CD8-positive, alpha-beta memory T cell (primary cell): ENCODE results near the gene CFAP100. TPM values are rescaled to one million over a fixed set of nuclear protein-coding genes. Genes with fewer than 3 reads are reported as not detected.

Source experiments
- CTCF ChIA-PET: fragments of 350-600 bp; sonication (Branson Sonifier 250); formaldehyde crosslinking; loops from one replicate; lab custom pipeline; 2021; ENCODE audit warnings: antibody characterized with exemption; lab: Charles Lee
- POLR2A ChIA-PET: fragments of 350-600 bp; sonication (Branson Sonifier 250); formaldehyde crosslinking; loops from one replicate; lab custom pipeline; 2021; ENCODE audit warnings: antibody characterized with exemption; lab: Charles Lee
- DNase-seq, 5 donors: peaks; one replicate each; pipeline versions ENCODE4 v3.0.0 to v3.0.0-alpha.2; 2020 to 2022; ENCODE audit warnings: mixed read lengths in 1 of 5
- H3K27ac ChIP-seq: one replicate; pipeline ENCODE4 v1.7.0; 2013; ENCODE audit warnings: low read depth, mild to moderate bottlenecking, low read length, moderate library complexity
- H3K27me3 ChIP-seq: 2 replicates; pipeline ENCODE4 v1.7.0; 2013; ENCODE audit warnings: low read length, mild to moderate bottlenecking; ENCODE audit not compliant: insufficient read depth, poor library complexity, severe bottlenecking
- H3K36me3 ChIP-seq: 2 replicates; pipeline ENCODE4 v1.7.0; 2013; ENCODE audit warnings: mild to moderate bottlenecking, low read length, moderate library complexity; ENCODE audit not compliant: insufficient read depth
- H3K4me1 ChIP-seq: 2 replicates; pipeline ENCODE4 v1.7.0; 2013; ENCODE audit warnings: mild to moderate bottlenecking, low read length, moderate library complexity; ENCODE audit not compliant: insufficient read depth
- H3K4me3 ChIP-seq: 2 replicates; pipeline ENCODE4 v1.7.0; 2013; ENCODE audit warnings: mild to moderate bottlenecking, low read length
- H3K9me3 ChIP-seq: 2 replicates; pipeline ENCODE4 v1.7.0; 2013; ENCODE audit warnings: mild to moderate bottlenecking, low read length
- H3K27ac Mint-ChIP-seq, 8 donors: one replicate each; pipeline ENCODE4 v1.8.0; 2020 to 2021; ENCODE audit warnings: mixed read lengths in 8 of 8, mild to moderate bottlenecking in 6 of 8, inconsistent platforms in 3 of 8, moderate library complexity in 3 of 8
- H3K27me3 Mint-ChIP-seq, 2 donors: one replicate each; pipeline ENCODE4 v1.8.0; 2020 to 2021; ENCODE audit warnings: mixed read lengths in 2 of 2, mild to moderate bottlenecking in 1 of 2, moderate library complexity in 1 of 2
- H3K36me3 Mint-ChIP-seq, 3 donors: one replicate each; pipeline ENCODE4 v1.8.0; 2020 to 2021; ENCODE audit warnings: mixed read lengths in 3 of 3, inconsistent platforms in 1 of 3, mild to moderate bottlenecking in 1 of 3
- H3K4me1 Mint-ChIP-seq, 3 donors: one replicate each; pipeline ENCODE4 v1.8.0; 2020 to 2021; ENCODE audit warnings: mixed read lengths in 3 of 3, inconsistent platforms in 1 of 3, mild to moderate bottlenecking in 1 of 3
- H3K4me3 Mint-ChIP-seq, 7 donors: one replicate each; pipeline ENCODE4 v1.8.0; 2020 to 2021; ENCODE audit warnings: mixed read lengths in 7 of 7, mild to moderate bottlenecking in 6 of 7, moderate library complexity in 4 of 7, inconsistent platforms in 2 of 7
- H3K9me3 Mint-ChIP-seq, 5 donors: one replicate each; pipeline ENCODE4 v1.8.0; 2020 to 2022; ENCODE audit warnings: mixed read lengths in 5 of 5, mild to moderate bottlenecking in 3 of 5, moderate library complexity in 2 of 5, inconsistent platforms in 1 of 5
- polyA plus RNA-seq: library from polyadenylated mRNA; unstranded; fragments of 300-500 nt; fragmentation: Illumina TruSeq; gene quantifications from one replicate; pipeline ENCODE4 v1.2.3, GENCODE V29; 2021
- total RNA-seq, 2 experiments: library from RNA; stranded (reverse); gene quantifications; one replicate each; pipeline ENCODE4 v1.2.3, GENCODE V29; 2021

CFAP100 gene
- total and polyA plus RNA-seq, 3 experiments from 2014 or later = not detected

DNA sequence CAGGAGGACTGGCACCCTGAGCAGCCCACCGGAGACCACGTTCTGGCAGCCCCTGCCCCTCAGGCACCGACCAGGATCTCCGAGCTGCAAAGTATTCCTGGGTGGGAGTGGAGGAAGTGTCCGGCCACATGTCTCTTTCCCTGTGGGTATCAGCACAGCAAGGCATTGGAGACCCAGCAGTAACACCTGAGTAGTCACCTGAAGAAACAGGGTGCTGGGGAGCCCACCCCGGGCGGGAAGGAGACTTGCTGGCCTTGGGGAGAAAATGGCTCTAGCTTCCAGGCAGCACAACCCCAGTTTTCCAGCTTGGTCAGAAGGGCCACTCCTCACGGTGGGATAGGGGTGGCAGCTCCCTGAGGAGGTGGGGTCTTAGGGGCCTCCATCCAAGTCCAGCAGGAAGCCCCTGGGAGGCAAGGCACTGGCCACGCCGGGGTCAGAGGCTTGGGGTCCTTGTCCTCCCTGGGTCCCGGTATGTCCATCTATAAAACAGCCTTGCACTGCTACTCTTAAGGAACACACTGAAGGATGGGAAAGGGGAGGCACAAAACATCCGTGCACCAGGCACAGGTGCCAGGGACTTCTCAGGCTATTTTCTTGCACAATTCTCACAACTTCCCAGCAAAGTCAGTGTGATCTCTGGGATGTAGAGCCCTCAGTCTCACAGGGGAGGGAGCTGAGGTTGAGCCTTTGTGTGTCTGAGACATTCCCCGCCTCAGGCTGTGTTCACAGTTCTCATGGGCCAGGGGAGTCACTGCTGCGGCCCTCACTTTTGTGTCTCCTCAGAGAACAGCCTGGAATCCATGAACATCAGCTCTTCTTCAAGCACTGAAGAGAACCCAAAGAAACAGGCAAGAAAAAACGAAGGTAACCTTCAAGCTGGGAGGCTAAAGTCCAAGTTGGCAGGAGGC lies 11.9 kb downstream of the CFAP100 start:
- Histone ChIP-seq H3K4me3 (no peak overlapping the region), H3K9me3 (no peaks in the 10 kb centered on the region), H3K4me1 (no peaks in the 10 kb centered on the region), H3K36me3 (no peaks in the 10 kb centered on the region), H3K27me3 (no peaks in the 10 kb centered on the region), H3K27ac (no peak overlapping the region)
- H3K4me1 Mint-ChIP-seq = no peaks in the 10 kb centered on the region
- no peak for DNase-seq
- no peaks in the 10 kb centered on the region for H3K9me3 Mint-ChIP-seq
- peaks cover 14 to 60% of the 10 kb centered on the region in 2 donors for H3K27me3 Mint-ChIP-seq
- H3K27ac Mint-ChIP-seq = no peak overlapping the region
- H3K4me3 Mint-ChIP-seq = no peak overlapping the region
- no peaks in the 10 kb centered on the region for H3K36me3 Mint-ChIP-seq
- ChIA-PET CTCF (no interaction called here), POLR2A (no interaction called here)

DNA sequence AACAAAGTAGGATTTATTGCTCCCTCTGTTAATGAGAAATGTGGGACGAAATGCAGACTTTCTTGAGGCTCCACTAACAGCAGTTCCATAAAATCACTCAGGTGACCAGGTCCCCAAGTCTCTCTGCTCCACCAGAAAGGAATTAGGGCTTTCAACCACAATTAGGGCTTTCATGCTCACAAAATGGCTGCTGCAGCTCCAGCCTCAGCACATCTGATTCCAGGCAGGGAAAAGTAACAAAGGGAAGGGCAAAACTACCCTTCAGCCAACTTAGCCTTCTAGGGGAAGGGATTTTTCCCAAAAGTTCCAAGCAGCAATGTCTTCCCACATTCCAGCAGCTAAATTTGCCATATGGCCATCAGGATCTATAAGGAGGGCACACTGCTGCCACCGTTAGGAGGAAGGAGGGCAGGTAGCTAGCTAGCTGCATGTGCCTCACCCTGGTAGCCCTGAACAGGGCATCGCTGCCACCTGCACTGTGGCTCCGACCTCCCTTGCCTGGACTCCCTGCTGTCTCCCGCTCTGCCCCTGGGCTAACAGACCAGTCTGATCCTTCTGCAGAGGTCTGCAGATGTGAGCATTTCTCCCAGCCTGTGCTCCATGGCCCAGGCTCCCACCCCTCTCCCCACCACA lies 12.8 kb downstream of the CFAP100 start:
- Mint-ChIP-seq H3K4me1 (no peaks in the 10 kb centered on the region), H3K27ac (no peak overlapping the region), H3K36me3 (no peaks in the 10 kb centered on the region), H3K27me3 (peaks cover 17 to 59% of the 10 kb centered on the region in 2 donors), H3K9me3 (no peaks in the 10 kb centered on the region), H3K4me3 (no peak overlapping the region)
- DNase-seq = no peak
- POLR2A ChIA-PET = no interaction called here
- Histone ChIP-seq H3K36me3 (no peaks in the 10 kb centered on the region), H3K4me3 (no peak overlapping the region), H3K27me3 (no peaks in the 10 kb centered on the region), H3K27ac (no peak overlapping the region), H3K4me1 (no peaks in the 10 kb centered on the region), H3K9me3 (no peaks in the 10 kb centered on the region)
- CTCF ChIA-PET = no interaction called here

DNA sequence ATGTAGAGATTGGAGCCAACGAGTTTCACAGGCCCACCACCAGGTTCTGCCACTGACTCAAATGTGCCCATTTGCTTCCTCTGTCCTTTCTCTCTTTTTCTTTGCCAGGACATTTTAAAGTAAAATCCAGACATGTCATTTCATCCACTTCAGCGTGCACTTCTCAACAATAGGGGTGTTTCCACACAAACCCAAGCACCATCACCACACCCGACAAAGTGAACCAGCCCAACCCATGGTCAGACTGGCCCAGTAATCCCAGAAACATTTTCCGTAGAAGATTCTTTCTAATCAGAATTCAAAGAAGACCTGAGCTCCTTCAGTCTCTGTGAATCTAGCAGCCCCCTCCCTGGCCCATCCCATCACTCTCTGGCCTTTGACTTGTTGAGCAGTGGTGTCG lies 13.4 kb downstream of the CFAP100 start:
- Histone ChIP-seq H3K27ac (no peak overlapping the region), H3K36me3 (no peaks in the 10 kb centered on the region), H3K4me3 (no peak overlapping the region), H3K27me3 (no peaks in the 10 kb centered on the region), H3K4me1 (no peaks in the 10 kb centered on the region), H3K9me3 (no peaks in the 10 kb centered on the region)
- Mint-ChIP-seq H3K36me3 (no peaks in the 10 kb centered on the region), H3K4me3 (no peak overlapping the region), H3K27ac (no peak overlapping the region), H3K27me3 (peaks cover 15 to 59% of the 10 kb centered on the region in 2 donors), H3K4me1 (no peaks in the 10 kb centered on the region), H3K9me3 (no peaks in the 10 kb centered on the region)
- ChIA-PET POLR2A (no interaction called here), CTCF (no interaction called here)
- DNase-seq = no peak

DNA sequence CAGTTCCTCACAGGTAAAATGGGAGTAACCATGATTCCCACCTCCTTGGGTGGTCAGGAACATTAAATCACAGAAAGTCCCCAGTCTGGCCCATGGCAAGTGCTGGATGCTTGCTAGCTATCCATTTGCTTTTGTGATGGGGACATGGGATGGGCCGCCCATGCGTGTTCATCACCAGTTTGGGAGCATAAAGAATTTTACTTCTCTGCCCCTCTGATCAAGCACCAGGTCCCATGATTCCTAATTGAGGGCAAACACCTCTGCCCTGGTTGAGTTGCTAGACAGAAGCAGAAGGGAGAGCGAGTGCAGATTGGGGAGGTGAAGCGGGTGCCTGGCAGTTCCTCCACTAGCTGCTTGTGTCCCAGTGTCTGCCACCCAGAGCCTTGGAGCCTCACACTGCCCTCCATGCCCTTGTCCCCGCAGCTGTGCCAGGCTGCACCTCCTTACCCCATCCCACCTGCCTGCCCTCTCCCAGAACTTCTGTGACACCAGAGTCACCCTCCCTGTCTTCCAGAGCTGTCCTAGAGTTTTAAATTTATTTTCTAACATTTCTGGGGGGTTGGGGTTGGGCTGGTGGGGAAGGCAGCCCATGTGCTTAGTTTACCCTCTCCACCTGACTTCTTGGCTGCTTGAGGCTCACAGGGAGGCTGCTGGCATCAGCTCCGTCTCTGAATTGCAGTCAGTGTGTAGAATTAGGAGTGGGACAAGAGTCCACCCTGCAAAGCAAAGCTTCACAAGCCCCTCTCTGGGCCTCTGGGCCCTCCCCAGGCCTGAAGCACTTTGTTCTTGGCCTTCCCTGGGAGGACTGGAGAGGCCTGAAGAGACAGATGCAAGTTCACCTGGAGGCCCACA lies 18.4 kb downstream of the CFAP100 start:
- no peak for DNase-seq
- ChIA-PET POLR2A (no interaction called here), CTCF (no interaction called here)
- Histone ChIP-seq H3K9me3 (no peaks in the 10 kb centered on the region), H3K4me1 (no peaks in the 10 kb centered on the region), H3K27me3 (peaks cover 3% of the 10 kb centered on the region), H3K27ac (no peak overlapping the region), H3K36me3 (no peaks in the 10 kb centered on the region), H3K4me3 (no peak overlapping the region)
- peaks cover 27 to 69% of the 10 kb centered on the region in 2 donors for H3K27me3 Mint-ChIP-seq
- H3K27ac Mint-ChIP-seq = no peak overlapping the region
- H3K36me3 Mint-ChIP-seq = no peaks in the 10 kb centered on the region
- H3K4me3 Mint-ChIP-seq = no peak overlapping the region
- no peaks in the 10 kb centered on the region for H3K4me1 Mint-ChIP-seq
- H3K9me3 Mint-ChIP-seq = no peaks in the 10 kb centered on the region

DNA sequence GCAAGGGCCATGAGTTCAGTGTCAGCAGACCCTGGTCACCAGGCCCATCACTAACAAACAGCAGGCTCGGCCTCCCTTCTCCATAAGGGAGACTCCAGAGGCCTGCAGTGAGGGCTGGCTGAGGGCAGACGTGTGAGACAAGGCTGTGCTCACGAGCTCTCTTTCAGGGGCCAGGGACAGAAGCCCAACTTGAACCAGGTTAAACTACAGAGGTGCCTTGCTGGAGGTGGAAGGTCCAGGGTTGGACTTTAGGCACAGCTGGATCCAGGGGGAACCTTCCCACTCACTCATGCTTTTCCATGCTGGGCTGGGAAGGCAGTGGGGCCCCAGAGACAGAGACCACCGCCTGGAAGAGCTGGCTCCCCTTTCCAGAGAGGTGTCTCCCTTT lies 19.0 kb downstream of the CFAP100 start:
- Histone ChIP-seq H3K27me3 (peaks cover 3% of the 10 kb centered on the region), H3K9me3 (no peaks in the 10 kb centered on the region), H3K4me3 (no peak overlapping the region), H3K36me3 (no peaks in the 10 kb centered on the region), H3K4me1 (no peaks in the 10 kb centered on the region), H3K27ac (no peak overlapping the region)
- DNase-seq = no peak
- no peaks in the 10 kb centered on the region for H3K9me3 Mint-ChIP-seq
- ChIA-PET POLR2A (no interaction called here), CTCF (no interaction called here)
- H3K36me3 Mint-ChIP-seq = no peaks in the 10 kb centered on the region
- H3K27me3 Mint-ChIP-seq = peaks cover 25 to 63% of the 10 kb centered on the region in 2 donors
- H3K4me3 Mint-ChIP-seq = no peak overlapping the region
- no peaks in the 10 kb centered on the region for H3K4me1 Mint-ChIP-seq
- H3K27ac Mint-ChIP-seq = no peak overlapping the region

DNA sequence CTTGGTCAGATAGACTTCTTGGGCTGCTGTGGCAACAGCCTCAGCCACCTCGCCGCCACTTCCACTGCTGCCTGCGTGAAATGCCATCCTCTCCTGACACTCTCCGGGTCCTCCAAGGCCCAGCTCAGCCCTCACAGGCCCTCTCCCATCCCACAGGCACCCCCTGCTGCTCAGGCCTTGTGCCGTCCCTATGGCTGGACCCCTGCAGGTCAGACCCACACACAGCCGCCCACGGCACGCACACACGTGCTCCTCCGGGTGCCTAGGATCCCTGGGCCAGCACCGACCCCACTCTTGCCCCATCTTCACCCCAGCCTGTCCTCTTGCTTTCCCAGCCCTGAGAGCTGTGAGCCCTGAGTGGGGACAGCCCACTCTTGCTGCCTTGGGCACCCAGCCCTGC lies 19.7 kb downstream of the CFAP100 start:
- ChIA-PET POLR2A (no interaction called here), CTCF (no interaction called here)

DNA sequence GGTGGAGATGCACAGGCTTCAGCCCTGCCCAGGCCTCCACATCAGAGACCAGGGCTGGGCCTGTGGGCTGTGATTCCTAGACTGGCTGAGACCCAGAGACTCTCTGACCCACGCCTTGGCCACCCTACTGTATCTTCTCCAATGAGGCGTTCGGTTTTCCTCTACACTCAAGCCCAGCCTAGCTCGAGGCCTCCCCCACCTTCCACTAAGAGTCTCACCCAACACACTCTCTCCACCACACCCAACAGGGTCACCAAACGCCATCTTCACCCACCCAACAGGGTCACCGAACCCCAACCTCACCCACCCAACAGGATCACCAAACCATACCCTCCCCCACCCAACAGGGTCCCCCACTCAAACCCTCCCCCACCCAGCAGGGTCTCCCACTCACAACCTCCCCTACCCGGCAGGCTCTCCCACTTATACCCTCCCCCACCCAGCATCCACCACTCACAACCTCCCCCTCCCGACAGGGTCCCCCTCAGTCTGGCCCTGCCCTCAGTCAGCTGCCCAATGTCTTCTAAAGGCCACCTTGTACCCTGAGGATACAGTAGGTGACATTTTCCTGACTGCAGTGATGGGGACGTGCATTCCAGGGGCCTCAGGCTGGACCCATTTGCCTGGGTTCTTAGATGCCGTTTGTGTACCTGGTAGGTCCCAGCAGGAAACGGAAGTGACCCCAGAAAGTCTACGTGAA lies 20.4 kb downstream of the CFAP100 start:
- Histone ChIP-seq H3K9me3 (no peaks in the 10 kb centered on the region), H3K36me3 (no peaks in the 10 kb centered on the region), H3K27ac (no peak overlapping the region), H3K4me3 (no peak overlapping the region), H3K4me1 (no peaks in the 10 kb centered on the region), H3K27me3 (peaks cover 3% of the 10 kb centered on the region)
- H3K4me3 Mint-ChIP-seq = no peak overlapping the region
- no peak overlapping the region for H3K27ac Mint-ChIP-seq
- H3K9me3 Mint-ChIP-seq = no peaks in the 10 kb centered on the region
- ChIA-PET POLR2A (no interaction called here), CTCF (no interaction called here)
- H3K4me1 Mint-ChIP-seq = no peaks in the 10 kb centered on the region
- H3K36me3 Mint-ChIP-seq = no peaks in the 10 kb centered on the region
- peaks cover 25 to 58% of the 10 kb centered on the region in 2 donors for H3K27me3 Mint-ChIP-seq
- no peak for DNase-seq

More for the DNA sequence above, 19.7 kb downstream of the CFAP100 start:
- Histone ChIP-seq H3K27me3 (peaks cover 3% of the 10 kb centered on the region), H3K4me1 (no peaks in the 10 kb centered on the region), H3K36me3 (no peaks in the 10 kb centered on the region), H3K9me3 (no peaks in the 10 kb centered on the region), H3K27ac (no peak overlapping the region), H3K4me3 (no peak overlapping the region)
- no peak for DNase-seq
- H3K9me3 Mint-ChIP-seq = no peaks in the 10 kb centered on the region
- no peaks in the 10 kb centered on the region for H3K4me1 Mint-ChIP-seq
- H3K36me3 Mint-ChIP-seq = no peaks in the 10 kb centered on the region
- H3K27ac Mint-ChIP-seq = no peak overlapping the region
- H3K4me3 Mint-ChIP-seq = no peak overlapping the region
- peaks cover 25 to 58% of the 10 kb centered on the region in 2 donors for H3K27me3 Mint-ChIP-seq
